ENCODE measurements around the gene OLIG2.

Gene OLIG2

GRCh38 chr21:33023574-33024200 lies 2.0 kb upstream of the OLIG2 start:
- no peak overlapping the region for H3K4me3 ChIP-seq (ENCODE audit: low read depth, low read length)
- no peak for TF ChIP-seq CTCF (IDR thresholded peaks at IDR 0.05; ENCODE audit: low read depth, low read length)

- H3K4me3 ChIP-seq (ENCODE audit: low read depth, low read length), result no peak overlapping the region
- TF ChIP-seq CTCF (IDR thresholded peaks at IDR 0.05; ENCODE audit: low read depth, low read length), result no peak
These were observed 1.3 kb upstream of the OLIG2 start for GRCh38 chr21:33024201-33025103.

GRCh38 chr21:33025106-33025488 lies 638 bp upstream of the OLIG2 start:
- H3K4me3 ChIP-seq (ENCODE audit: low read depth, low read length), result no peak overlapping the region
- TF ChIP-seq CTCF (IDR thresholded peaks at IDR 0.05; ENCODE audit: low read depth, low read length), result no peak

GRCh38 chr21:33026443-33026858 lies 716 bp downstream of the OLIG2 start:
- no peak overlapping the region for H3K4me3 ChIP-seq (ENCODE audit: low read depth, low read length)
- no peak for TF ChIP-seq CTCF (IDR thresholded peaks at IDR 0.05; ENCODE audit: low read depth, low read length)

GRCh38 chr21:33026878-33027400 lies 1.2 kb downstream of the OLIG2 start:
- no peak for TF ChIP-seq CTCF (IDR thresholded peaks at IDR 0.05; ENCODE audit: low read depth, low read length)
- no peak overlapping the region for H3K4me3 ChIP-seq (ENCODE audit: low read depth, low read length)

- no peak for TF ChIP-seq CTCF (IDR thresholded peaks at IDR 0.05; ENCODE audit: low read depth, low read length)
- H3K4me3 ChIP-seq (ENCODE audit: low read depth, low read length), result no peak overlapping the region
These were observed 1.9 kb downstream of the OLIG2 start for GRCh38 chr21:33027401-33028286.

All from WI38 (cell line).